HS-27A (cell line): ENCODE results near the gene ZNF263.
"Not testable (repeated sequence)": the region's sequence is repeated elsewhere in the genome, so short reads cannot be mapped to it uniquely, and the experiment has no call there.

Experiments used
- DNase-seq: peaks from one replicate; pipeline ENCODE4 v3.0.0-alpha.2; 2012; ENCODE audit warnings: low read depth, missing footprints

ZNF263 gene

DNA sequence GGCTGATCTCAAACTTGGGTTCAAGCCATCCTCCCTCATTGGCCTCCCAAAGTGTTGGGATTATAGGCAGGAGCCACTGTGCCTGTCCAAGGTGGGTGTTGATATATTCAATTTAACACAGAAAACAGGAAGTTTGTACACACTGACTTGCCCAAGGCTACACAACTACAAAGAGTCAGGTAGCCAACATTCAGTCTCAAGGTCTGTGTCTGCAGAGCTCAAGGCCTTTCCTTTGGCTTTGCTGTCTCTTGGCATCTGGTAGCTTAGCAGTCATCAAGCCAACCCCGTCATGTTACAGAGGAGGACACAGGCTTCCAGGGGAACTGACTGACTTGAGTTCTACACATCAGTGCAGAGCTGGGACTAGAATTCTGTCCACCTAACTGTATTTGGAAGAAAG is 15.0 kb upstream of the ZNF263 start:
- DNase-seq, result no peak

DNA sequence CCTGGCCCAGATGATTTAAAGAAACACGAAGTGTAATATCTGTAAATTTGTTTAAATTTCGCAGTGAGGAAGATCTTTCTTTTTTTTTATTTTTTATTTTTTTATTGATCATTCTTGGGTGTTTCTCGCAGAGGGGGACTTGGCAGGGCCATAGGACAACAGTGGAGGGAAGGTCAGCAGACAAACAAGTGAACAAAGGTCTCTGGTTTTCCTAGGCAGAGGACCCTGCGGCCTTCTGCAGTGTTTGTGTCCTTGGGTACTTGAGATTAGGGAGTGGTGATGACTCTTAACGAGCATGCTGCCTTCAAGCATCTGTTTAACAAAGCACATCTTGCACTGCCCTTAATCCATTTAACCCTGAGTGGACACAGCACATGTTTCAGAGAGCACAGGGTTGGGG is 12.6 kb upstream of the ZNF263 start:
- not testable (repeated sequence) for DNase-seq

DNA sequence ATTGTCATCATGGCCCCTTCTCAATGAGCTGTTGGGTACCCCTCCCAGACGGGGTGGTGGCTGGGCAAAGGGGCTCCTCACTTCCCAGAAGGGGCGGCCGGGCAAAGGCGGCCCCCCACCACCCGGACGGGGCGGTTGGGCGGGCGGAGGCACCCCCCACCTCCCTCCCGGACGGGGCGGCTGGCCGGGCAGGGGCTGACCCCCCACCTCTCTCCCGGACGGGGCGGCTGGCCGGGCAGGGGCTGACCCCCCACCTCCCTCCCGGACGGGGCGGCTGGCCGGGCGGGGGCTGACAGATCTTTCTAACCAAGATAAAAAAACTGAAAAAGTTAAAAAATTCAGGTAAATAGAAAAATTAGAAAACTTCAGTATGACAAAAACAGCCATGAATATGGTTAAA is 12.0 kb upstream of the ZNF263 start:
- not testable (repeated sequence) for DNase-seq

GRCh38 chr16:3274490-3274889 is 8.8 kb upstream of the ZNF263 start:
- no peak for DNase-seq

GRCh38 chr16:3274947-3275346 is 8.3 kb upstream of the ZNF263 start:
- DNase-seq, result no peak

DNA sequence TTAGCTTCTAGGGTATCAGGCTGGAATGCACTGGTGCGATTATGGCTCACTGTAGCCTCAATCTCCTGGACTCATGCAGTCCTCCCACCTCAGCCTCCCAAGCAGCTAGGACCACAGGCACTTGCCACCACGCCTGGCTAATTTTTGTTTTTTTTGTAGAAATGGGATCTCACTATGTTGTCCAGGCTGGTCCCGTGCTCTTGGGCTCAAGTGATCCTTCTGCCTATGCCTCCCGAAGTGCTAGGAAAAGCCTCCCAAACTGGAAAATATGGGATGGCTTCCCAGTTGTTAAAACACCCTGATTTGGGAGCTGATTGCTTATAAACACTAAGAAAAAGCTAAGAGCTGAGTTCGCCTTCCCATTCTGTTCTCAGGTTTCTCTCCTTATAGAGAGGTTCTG is 6.6 kb upstream of the ZNF263 start:
- DNase-seq, result no peak

- DNase-seq, result no peak
Measured at GRCh38 chr16:3281222-3281820, 2.0 kb upstream of the ZNF263 start.

GRCh38 chr16:3282103-3282729 is 1.1 kb upstream of the ZNF263 start:
- DNase-seq, result no peak

- DNase-seq, result no peak
Measured at GRCh38 chr16:3283543-3284447, 504 bp downstream of the ZNF263 start.

DNA sequence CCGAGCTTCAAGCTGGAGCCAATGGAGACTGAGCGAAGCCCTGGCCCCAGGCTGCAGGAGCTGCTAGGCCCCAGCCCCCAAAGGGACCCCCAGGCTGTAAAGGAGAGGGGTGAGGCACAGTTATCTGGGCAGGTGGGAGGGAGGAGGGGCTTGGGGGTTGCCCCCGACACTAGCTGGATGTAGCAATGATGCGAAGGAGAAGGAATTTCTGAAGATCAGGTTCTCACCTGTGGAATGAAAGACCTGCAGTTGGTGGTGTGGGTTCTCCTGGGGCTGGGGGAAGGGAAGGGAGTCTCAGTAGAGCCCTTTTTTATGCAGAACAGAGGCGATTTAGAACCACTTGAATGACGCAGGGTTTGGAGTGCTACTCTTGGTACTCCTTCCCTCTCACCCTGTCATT is 1.8 kb downstream of the ZNF263 start:
- no peak for DNase-seq

- no peak for DNase-seq
Measured at GRCh38 chr16:3289998-3290673, 6.8 kb downstream of the ZNF263 start.

DNA sequence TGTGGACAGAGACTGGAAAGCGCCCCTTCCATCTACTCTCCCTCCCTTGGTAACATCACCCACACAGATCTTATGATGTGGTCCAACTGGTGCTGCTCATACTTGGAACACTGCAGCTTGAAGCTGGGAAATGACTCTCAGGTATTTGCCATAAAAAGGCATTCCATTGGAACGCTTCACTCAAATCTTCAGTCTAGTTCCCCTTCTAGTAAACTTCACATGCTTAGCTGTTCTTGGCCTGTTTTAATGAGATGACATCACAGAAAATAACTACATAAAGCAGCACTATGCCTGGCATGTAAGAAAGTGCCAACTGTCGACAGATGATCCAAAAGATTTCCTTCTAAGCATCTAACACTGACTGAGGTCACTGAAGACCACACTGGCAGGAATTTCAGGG is 9.3 kb downstream of the ZNF263 start:
- no peak for DNase-seq

DNA sequence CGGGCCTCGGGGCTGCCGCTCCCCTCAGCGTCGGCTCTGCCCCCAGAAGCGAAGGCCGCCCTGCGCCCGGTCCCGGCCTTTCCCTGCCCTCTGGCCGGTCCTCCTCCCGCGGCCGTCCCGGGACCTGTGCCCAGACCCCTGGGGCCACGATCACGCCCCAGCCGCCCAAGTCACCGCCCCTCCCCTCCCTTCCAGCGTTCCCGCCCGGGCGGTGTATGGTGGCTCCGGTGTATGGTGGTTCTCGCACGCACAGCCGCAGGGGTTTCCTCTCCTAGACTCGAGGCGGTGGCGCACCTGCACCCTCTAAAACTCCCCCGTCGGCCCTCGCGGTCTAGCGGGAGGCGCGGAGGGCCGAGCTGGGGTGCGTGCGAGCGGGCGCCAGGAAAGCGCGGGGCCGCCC is 11.9 kb downstream of the ZNF263 start:
- DNase-seq, result no peak

DNA sequence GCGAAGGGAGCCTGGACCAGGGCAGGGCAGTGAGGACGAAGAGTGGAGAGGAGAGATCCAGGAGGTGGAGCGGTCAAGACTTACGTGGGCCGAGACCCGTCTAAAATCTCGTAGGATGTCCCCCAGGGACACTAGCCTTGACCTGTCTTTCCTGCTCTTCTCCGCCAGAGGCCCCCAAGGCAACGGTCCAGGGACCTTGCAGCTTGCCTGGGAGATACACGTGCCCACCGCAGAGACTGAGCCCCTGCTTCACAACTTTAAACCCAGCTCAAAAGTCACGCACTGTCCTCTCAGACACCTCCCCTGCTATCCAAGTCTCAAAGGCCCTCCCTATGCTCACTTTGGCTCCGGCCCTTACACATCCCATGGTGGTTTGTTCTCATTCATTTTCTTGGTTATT is 12.5 kb downstream of the ZNF263 start:
- DNase-seq, result no peak

DNA sequence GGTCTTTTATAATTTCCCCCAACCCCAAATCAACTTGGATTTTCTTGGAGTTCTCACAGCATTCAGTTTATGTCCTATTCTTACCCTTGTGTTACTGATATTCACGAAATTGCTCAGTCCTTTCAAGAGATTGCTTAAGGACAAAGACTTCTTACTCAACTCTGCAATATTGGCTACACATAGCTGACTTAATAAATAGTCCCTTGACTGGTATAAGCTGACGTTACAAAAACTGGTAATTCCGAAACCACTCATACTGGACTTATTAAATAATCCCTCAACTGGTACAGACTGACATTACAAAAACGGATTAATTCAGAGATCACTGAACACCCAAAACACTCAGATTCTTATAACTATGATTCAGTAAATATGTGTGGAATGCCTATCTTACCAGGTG is 21.1 kb downstream of the ZNF263 start:
- no peak for DNase-seq

DNA sequence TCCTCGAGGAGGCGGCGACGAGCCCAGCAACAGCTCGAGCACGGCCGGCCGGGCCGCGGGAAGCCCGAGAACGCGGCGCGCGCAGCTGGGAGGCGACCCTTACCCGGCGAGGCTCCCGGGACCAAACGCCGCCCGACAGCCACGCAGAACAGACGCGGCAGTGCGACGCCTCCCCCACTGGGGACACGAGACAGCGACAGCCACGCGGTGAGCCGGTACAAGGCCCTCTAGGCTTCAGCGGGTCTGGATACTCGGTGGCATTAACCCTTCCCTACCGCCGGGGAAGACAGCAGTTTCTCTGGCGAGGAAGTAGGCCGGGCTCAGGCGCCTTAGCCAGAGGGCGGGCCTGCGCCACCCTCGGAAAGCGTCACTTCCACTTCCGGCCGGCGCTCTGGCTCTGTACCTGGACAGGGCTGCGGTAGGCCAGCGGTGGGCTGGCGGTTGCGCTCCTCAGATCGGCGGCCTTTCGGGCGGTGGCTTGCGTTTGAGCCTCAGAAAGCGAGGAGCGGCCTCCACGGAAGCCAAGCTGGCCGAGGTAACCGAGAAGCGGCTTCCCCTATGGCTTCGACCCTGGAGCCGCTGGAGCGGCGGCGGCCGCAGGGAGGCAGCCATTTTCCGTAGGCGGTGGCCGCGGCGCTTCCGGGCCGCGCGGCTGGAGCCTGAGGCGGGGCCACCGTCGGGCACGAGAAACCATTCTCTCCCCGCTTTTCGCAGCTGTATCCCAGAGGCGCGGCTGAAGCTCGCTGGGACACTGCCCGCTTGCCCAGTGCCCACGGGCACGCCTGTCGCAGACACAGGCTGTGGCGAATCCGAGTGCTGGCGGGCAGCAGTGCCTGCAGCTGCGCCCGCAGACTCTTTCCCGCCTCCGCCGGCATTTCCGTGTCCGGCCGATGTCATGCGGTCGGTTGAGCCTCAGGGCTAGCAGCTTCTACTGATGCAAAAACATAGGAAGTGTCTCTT is 22.1 kb downstream of the ZNF263 start, which contains the start of the genes TIGD7 and ZNF75A:
Gene TIGD7, minus strand, starts transcription at position 322 of the 960 bp plus-strand sequence. CDS start 4,816 bp downstream, outside the sequence.
Gene ZNF75A, plus strand, starts transcription at position 389 of the 960 bp plus-strand sequence. CDS start 2,932 bp downstream, outside the sequence.
- peak; percentile 75 for DNase-seq

GRCh38 chr16:3306078-3306477 is 22.8 kb downstream of the ZNF263 start:
- no peak for DNase-seq

DNA sequence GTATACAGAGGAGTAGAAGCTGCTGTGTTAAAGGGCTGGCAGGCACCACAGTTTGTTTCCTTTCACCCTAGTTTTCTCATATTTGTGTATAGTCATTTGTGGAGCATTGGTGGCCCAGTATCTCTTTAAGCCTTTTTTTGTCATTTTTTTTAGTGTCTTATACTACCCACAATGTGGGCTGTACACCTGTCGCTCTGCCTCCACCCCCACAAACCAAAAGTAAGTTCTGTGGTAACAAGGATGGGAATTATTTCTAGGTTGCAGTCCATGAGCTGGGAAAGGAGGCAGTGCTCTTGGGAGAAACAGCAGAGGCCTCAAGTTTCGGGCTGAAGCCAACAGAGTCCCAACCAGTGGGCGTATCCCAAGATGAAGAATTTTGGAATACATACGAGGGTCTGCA is 28.2 kb downstream of the ZNF263 start:
- no peak for DNase-seq

DNA sequence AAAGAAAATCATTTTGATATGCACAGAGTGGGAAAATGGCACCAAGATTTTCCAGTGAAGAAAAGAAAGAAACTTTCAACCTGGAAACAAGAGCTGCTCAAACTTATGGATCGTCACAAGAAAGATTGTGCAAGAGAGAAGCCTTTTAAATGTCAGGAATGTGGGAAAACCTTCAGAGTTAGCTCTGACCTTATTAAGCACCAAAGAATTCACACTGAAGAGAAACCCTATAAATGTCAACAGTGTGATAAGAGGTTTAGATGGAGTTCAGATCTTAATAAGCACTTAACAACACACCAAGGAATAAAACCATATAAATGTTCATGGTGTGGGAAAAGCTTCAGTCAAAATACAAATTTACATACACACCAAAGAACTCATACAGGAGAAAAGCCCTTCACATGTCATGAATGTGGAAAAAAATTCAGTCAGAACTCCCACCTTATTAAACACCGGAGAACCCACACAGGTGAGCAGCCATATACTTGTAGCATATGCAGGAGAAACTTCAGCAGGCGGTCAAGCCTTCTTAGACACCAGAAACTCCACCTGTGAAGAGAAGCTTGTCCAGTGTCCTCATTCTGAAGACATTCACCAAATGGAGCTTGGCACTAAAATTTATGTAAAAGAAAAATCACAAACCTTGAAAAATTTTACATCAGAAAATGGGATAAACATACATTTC is 34.2 kb downstream of the ZNF263 start:
- no peak for DNase-seq

DNA sequence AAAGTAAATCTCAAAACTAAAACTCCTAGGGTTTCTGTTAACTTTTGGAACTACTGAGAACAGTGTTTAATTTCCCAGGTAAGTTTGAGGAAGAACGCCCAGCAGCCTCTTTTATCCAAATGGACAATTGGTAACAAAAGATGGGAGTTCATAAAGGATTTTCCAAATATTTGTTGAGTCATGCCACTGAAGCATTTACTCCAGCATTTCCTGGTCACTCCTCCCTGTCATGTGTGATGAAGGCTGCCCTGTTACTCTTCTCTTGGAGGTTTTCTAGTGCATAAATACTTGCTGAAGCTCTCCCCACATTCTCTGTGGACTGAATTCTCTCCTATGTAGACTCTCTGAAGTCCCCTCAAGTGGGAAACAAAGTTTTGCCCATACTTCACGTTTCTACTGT is 38.5 kb downstream of the ZNF263 start:
- DNase-seq, result no peak

GRCh38 chr16:3327514-3327913 is 44.2 kb downstream of the ZNF263 start:
- DNase-seq, result no peak
